ENCODE measurements around the gene MOCS3.

Gene MOCS3

DNA sequence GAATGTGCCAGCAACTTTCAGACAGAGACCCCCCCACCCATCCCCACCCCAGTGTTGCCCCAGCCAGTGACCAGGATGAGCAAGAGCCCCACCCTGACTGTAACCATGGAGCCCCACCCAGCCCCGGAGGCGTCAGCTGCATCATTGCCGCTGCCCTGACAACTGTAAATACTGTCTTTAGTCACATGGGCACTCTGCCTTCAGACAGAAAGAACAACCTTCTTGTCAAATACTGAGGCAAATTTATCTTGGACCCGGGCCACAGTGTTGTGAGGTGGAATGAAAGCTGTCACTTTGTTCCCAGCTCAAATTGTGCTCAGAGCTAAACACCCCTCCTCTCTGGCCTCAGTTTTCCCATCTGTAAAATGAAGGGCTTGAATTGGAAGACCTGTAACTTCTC lies 23.7 kb downstream of the MOCS3 start:
- DNase-seq (ENCODE audit: low read depth) = no peak

GRCh38 chr20:50983321-50983720 lies 24.7 kb downstream of the MOCS3 start:
- DNase-seq (ENCODE audit: low read depth) = no peak

DNA sequence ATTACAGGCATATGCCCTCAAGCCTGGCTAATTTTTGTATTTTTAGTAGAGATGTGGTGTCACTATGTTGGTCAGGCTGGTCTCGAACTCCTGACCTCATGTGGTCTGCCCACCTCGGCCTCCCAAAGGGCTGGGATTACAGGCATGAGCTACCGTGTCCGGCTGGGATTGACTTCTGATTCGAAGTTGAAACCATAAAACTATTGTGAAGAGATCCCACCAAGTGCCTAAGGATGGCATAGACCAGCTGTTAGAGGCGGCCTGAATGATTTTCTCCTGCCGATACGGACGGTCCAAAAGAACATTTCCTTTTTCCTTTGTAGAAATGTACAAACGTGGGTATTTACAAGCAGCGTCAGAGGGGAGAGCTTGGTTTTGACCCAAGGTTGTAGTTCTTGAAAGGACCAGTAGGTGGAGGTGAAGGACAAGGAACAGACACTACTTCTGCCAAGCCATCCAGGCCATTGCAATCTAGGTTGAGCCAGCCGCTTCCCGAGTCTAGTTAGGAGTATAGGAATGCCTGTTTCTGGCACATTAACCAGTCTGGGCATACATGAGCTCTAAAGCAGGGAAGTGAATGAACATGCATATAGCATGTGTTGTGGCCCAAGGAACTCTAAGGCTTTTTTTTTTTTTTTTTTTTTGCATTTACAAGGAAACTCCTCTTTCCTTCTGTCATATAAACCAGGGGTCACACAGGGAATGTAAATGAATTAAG lies 29.0 kb downstream of the MOCS3 start:
- no peak for DNase-seq (ENCODE audit: low read depth)

DNA sequence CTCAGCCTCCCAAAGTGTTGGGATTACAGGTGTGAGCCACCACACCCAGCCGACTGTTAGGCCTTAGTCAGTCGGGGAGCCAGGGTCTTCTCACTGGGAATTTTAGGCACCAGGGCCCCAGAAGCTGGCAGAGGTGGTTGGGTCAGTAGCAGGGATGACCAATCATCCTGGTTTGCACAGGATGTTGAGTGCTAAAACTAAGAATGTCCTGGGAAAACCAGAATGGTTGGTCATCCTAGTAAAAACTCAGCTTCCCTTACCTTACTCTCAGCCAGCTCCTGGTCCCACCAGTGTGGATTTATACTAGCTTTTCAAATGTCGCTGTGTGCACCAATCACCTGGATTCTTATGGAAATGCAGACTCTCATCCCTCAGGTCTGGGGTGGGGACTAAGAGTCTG lies 32.5 kb downstream of the MOCS3 start:
- no peak for DNase-seq (ENCODE audit: low read depth)

GRCh38 chr20:50992336-50992732 lies 33.7 kb downstream of the MOCS3 start:
- DNase-seq (ENCODE audit: low read depth) = no peak

DNA sequence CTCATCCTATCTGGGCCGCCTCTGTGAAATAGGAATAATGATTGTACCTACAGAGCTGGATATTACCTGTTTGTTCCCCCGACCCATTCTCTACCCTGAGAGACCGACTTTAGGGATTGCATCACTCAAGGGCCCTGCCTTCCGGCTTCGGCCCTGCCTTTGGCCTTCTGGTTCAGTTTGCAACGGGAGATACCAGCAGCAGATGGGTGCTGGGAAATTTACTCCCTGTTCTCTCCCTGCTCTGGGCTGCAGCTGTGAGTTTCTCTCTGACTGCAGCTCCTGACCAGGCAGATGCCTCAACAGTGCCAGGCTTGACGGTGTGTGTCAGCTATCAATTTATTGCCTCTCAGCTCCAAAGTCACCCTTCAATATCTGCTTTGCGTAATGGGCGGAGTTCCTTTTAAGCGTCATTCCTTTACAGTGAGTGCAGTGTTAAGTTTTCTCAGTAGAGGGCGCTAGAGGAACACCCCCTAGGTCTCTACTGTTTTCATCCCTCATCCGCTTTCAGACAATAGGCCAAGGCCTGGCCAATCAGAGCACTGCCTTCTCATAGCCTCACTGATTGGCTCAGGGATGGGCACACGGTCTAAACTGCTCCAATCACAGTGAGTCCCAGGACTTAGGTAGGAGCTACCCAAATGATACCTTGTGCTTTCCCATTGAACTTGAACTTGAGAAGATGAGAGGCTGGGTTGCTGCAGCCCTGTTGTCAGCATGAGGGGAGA lies 34.3 kb downstream of the MOCS3 start:
- no peak for DNase-seq (ENCODE audit: low read depth)

- no peak for DNase-seq (ENCODE audit: low read depth)
Observed at GRCh38 chr20:50993876-50994275, 35.3 kb downstream of the MOCS3 start.

DNA sequence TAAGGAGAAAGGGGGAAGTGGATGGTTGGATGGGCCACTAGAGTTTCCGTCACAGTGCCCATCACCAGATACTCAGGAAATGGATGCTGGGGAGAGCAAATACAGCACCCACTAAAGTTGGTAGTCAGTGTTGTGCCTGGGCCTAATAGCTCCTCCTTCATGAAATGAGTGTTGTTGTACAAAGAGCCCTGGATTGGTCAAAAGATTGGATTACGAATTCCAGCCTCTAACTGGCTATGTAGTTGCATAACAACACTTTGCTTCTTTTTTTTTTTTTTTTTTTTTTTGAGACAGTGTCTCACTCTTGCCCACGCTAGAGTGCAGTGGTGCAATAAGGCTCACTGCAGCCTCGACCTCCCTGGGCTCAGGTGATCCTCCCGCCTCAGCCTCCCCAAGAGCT lies 36.9 kb downstream of the MOCS3 start:
- DNase-seq (ENCODE audit: low read depth) = no peak

DNA sequence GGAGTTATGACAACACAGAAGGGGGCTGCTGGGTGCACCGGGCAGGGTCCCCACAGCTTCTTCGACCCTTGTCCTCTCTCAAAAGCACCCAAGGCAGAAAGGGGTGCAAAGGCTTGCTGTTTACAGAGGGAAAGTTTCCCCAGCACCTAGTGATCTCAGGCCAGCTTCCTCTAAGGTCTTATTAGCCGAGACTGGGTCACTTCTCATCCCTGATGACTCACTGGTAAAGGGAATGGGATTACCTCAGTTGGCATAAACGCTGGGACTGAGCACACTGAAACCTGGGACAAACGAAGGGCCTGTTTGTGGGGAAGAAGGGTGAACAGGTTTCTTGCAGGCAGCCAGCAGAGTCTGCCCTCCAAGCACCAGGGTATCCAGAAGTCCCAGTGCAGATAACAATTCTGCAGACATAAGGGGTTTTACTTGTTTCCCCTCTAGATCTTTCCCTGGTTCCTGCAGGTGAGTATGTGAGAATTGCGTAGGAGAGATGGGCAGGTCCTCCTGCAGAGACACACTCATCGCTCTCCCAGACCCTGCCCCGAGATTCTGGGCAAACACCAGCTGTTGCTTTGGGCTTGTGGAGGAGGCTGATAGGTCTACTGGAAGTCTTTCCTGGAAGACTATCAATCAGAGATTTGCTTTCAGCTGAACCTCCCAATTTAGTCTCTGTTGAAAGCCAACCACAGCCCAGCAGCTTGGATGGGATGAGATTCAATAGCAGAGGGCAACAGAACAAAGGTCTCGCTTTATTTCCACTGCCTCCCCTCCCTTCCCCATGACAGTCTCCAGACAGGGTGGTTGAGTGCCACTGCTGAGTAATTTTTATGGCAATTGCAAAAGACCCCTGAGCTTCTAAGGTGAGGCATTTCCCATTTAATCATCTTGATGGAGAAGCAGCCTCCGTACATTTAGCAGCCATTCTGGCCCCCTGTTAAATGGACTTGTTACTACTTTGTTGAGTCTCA lies 38.6 kb downstream of the MOCS3 start:
- no peak for DNase-seq (ENCODE audit: low read depth)

DNA sequence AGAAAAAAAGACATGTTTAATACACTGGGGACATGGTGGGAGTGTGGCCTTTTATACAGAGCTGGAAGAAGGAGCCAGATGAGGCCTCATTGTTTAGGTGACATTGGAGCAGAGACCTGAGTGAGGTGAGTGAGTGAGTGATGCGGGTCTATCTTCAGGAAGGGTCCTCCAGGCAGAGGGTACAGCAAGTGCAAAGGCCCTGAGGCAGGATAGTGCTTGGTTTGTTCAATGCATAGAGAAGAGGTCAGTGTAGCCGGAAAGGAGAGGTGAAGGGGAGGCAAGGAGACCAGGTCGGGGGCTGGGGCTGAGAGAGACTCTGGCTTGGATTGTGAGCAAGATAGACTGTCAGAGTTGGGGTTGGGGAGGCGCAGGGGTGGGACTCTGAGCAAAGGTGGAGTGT lies 40.7 kb downstream of the MOCS3 start:
- DNase-seq (ENCODE audit: low read depth) = no peak

GRCh38 chr20:51001430-51002265 lies 43.0 kb downstream of the MOCS3 start:
- no peak for DNase-seq (ENCODE audit: low read depth)

GRCh38 chr20:51002633-51003032 lies 44.0 kb downstream of the MOCS3 start:
- no peak for DNase-seq (ENCODE audit: low read depth)

DNA sequence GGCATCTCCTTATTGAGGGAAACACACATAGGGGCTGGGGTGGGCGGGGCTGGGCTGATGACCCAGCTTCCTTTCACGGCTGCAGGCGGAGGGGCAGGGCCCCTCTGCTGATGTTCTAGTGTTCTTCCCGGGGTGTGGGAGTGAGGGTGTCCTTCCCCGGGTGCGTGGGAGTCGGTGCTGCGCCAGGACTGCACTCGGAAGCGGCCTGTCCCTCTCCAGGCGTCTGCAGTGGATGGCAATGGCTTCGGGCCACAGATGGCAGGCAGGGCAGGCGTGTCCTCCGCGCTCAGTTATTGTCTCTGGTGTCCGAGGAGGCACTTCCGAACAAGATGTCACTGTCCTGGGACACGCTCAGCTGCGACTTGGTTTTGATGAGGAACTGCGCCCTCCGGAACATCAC lies 45.1 kb downstream of the MOCS3 start:
- DNase-seq (ENCODE audit: low read depth) = no peak

- no peak for DNase-seq (ENCODE audit: low read depth)
Observed at GRCh38 chr20:51004305-51004727, 45.7 kb downstream of the MOCS3 start.

GRCh38 chr20:51004781-51005180 lies 46.2 kb downstream of the MOCS3 start:
- no peak for DNase-seq (ENCODE audit: low read depth)

GRCh38 chr20:51005214-51005613 lies 46.6 kb downstream of the MOCS3 start:
- DNase-seq (ENCODE audit: low read depth) = no peak

DNA sequence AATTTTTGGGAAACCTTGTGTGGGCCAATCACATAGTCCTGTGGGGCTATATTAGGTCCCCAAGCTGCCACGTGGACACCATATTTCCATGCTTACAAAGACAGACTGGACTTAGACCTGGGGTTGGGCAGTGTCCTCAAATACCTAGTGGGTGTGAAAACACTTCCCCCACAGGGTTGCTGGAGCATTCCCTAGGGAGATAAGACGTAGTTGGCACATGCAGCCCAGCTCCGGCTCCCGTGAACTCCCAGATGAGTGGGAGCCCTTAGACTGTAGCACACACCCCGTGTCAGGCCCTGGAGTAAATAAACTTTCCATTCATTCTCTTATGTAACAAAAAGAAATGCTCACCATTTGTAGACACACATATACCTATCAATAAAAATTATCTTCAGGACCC lies 50.1 kb downstream of the MOCS3 start:
- DNase-seq (ENCODE audit: low read depth) = no peak

DNA sequence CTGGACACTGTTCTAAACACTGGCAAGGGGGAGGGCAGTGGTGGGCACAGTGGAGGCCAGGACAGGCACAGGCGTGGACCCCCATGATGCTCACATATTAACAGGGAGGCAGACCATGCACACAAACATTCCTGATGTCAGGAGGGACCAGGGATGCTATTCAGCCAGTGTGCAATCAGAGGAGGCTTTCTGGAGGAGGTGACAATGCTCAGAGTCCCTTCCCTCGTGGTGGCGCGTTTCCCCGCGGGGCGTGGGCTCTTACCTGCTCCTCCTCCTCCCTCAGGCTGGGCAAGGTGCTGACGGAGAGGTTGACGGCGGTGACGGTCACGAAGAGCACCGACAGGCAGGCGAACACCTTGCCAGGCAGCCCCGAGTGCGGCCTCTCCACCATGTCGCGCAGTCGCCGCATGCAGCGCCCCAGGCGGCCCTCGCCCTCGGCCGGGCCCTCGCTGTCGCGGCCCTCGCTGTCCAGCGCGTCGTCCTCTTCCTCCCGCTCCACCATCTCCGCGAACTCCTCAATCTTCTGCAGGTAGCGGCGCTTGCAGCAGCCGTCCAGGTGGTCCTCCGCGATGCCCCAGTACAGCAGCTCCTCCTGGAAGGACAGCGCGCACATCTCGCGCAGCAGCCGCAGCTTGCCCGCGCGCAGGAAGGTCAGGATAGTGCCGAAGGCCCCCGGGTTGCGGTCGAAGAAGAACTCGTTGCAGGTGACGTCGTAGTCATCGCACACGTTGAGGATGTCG lies 50.9 kb downstream of the MOCS3 start:
- no peak for DNase-seq (ENCODE audit: low read depth)

- no peak for DNase-seq (ENCODE audit: low read depth)
Observed at GRCh38 chr20:51010043-51010365, 51.4 kb downstream of the MOCS3 start.

GRCh38 chr20:51010932-51011331 lies 52.3 kb downstream of the MOCS3 start:
- no peak for DNase-seq (ENCODE audit: low read depth)

DNA sequence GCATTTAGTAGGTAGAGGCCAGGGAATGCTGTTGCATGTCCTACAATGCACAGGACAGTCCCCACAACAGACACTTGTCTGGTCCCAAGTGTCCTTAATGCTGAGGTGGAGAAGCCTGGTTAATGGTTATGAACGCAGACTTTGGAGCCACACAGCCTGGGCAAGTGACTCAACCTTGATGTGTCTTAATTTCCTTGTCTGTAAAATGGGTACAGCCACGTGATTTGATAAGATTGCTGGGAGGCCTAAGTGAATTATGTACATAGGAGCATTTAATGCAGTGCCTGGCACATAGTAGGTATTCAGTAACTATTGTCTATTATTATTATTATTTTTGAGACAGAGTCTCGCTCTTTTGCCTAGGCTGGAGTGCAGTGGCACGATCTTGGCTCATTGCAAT lies 52.9 kb downstream of the MOCS3 start:
- no peak for DNase-seq (ENCODE audit: low read depth)
